ENCODE results near the gene L3MBTL4. TPM values are rescaled to one million over a fixed set of nuclear protein-coding genes. Genes with fewer than 3 reads are reported as not detected.

L3MBTL4 gene
- total RNA-seq, 1 donor: 8.1 TPM

DNA sequence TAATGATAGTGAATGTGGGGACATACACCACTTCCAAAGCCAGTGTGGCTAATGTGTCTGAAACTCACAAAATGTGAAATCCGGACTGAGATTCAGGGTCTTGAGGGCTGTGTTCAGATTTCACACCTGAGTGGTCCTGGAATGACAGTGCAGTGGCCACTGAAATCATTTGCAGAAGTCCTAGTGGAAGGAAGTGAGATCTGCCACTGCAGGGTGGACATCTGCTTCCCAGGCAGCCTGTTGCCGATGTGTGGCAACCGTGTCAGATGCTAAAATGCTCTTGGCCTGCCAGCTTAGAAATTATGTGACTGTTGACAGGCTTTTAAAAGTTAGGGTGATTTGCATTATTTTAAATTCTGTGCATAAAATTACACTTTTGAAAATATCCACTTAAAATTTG, 441.6 kb downstream of the L3MBTL4 start:
- no peak for DNase-seq (ENCODE audit: low read depth in 2 of 3, low spot score in 2 of 3)

DNA sequence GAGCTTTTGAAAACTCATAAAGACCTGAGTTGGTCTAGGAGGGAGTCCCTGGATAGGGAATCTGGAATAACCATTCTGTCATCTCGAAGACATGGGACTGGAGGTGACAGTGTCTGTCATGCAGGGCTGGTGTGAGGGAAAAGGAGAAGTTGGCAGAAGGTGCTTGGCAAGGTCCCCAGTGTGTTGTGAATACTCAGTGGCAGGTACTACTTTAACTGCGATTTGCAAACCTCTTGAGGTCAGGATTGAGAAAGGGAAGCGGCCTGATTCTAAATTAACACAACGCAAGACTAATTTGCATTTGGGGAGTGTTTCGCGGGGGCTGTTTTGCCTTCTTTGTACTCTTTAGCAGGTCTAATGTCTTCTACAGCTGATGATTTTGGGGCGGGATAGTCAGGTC, 442.4 kb downstream of the L3MBTL4 start:
- DNase-seq (ENCODE audit: low read depth in 2 of 3, low spot score in 2 of 3): no peak

DNA sequence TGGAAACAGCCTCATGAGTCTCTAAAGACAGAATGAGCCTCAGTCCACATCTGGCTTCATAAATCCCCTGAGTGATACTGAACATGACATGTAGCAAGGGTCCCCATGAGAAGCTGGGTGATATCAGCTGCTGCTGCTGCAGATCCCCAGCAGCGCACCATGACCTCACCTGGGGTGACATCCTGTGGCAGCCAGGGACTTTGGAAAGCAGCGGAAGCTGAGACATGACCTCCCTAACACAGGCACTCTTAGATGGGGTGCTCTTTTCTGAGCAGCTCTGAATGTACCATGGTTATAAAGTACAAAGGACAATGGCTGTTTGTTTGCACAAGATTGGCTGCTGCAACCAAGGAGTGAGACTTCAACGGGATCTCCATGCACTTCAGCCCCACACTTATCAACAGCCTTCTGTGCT, 444.7 kb downstream of the L3MBTL4 start:
- DNase-seq (ENCODE audit: low read depth in 2 of 3, low spot score in 2 of 3): no peak

DNA sequence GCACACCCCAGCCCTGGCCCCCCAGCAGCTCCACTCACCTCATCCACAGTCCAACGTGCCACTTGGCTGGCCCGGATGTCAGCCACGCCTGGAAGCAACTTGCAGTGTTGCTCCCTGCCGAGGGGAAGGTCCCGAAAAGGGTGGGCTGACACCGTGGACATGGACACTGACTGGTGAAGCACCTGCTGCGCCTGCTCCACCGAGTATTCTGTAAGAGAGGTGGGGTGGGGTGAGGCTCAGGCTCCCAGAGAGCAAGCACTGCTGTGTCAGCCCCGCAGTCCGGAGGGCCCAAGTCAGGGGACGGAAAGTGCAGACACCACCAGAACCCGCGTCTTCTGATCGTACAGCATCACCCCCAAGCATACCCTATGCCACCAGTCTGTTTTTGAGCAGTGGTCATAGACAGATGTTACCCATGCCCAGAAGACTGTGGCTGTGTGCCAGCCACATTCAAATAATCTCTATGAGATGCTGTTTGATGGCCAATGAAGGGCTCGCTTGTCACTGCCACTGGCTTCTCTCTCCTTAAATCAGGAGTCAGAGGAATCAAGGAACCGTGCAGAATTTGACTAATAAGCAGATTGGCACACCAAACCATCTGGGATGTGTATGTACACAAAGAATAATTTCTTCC, 445.2 kb downstream of the L3MBTL4 start:
- DNase-seq (ENCODE audit: low read depth in 2 of 3, low spot score in 2 of 3): no peak

DNA sequence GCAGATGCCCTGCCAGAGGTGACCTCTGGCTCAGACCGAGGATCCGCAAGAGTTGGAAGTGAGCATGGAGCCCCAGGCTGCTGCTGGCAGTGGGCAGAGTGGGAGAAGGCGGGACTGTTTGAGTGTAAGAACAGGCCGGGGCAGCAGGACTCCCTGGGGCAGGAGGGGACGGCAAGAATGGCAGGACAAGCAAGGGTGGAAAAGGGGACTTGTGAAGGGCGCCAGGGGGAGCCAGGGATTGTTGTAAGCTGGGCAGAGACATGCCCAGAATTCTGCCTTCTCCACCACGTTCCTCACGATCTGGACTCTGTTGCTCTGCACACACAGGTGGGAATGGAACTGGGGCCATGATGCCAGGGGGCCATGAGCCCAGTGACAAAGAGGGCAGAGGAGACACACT, 447.0 kb downstream of the L3MBTL4 start:
- DNase-seq (ENCODE audit: low read depth in 2 of 3, low spot score in 2 of 3): no peak

DNA sequence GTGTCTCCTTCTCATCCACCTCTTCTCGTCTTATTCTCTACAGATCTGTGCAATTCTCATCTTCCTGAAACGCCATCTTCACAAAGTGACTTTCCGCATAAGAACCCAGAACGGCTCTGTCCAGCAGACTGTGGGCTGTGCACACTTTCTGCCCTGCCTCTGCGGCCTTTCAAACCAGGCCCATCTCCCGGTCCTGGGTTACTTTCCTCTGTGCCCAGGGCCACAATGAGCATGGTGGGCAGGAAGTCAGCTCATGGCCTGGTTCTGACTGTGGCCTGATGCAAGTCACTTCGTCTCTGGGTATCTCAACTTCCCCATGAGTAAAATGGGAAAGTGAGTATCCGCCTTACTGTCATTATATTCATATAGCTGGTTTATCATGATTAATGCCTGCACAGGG, 447.7 kb downstream of the L3MBTL4 start:
- DNase-seq (ENCODE audit: low read depth in 2 of 3, low spot score in 2 of 3): no peak

DNA sequence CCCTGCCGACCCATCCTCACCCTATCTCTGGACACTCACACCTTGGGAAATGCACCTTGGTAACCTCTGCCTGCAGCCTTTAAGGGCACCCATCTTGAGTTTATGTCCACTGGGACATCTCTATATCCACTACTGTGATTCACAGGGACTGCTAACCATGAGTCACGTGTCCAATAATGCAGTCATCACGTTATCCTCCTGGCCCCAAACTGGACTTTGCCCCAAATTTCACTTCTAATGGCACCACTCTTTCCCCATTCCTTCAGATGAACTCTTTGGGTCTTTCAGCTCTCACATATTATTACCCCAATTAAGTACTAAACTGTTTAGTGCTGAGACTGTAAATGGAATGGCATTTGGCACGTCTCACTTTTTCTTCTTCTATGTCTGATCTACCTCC, 448.2 kb downstream of the L3MBTL4 start:
- no peak for DNase-seq (ENCODE audit: low read depth in 2 of 3, low spot score in 2 of 3)

DNA sequence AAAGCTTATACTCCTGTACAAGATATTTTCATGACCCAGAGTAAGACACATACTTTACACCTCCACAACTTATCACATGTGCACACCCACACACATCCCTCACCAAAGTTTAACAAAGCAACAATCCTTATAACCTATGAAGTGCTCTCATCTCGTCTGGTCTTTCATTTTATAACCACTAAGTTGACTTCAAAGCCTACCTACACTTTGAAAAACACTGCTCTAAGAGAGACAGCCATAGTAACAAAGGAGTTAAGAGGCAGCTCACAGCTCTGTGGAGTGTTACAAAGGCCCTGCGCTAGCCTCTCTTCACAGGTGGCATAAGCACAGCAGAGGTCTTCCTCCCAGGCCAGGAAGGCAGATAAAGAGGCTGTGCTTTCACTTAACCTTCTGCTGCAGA, 449.7 kb downstream of the L3MBTL4 start:
- no peak for DNase-seq (ENCODE audit: low read depth in 2 of 3, low spot score in 2 of 3)

DNA sequence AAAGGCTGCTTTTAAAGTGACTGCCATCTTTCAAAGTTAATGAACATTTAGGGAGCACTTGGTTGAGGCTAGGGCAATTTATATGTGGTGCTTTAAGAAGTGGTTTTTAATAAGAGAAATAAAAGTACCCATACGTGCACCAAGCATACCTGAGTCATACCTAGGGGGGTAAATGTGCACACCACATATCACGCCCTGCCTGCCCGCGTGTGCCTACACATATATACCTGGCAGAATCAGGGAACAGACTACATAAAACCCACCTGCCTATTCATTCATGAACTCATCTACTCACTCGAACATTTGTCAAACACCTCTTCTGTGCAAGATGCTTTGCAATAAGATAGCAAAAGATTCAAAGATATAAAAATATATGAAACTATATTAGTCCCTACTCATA, 450.1 kb downstream of the L3MBTL4 start:
- no peak for DNase-seq (ENCODE audit: low read depth in 2 of 3, low spot score in 2 of 3)

DNA sequence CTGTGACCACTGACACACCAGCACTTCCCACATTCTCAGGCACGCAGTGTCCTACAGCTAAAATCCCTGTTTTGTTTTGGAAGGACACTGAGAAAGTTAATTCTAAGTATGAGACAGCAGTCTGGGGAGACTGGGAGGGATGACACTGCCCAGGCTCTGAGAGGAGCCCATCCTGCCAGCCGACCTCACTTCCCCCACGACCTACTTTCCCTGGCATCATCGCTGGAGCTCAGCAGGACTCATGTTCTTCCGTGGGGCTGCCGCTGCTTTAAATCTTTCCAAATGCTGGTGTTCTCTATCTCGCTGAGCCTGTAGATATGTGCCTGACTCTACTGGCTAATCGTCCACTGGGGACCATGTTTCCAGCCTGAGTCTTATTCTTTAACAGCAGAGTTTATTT, 450.6 kb downstream of the L3MBTL4 start:
- DNase-seq (ENCODE audit: low read depth in 2 of 3, low spot score in 2 of 3): no peak

DNA sequence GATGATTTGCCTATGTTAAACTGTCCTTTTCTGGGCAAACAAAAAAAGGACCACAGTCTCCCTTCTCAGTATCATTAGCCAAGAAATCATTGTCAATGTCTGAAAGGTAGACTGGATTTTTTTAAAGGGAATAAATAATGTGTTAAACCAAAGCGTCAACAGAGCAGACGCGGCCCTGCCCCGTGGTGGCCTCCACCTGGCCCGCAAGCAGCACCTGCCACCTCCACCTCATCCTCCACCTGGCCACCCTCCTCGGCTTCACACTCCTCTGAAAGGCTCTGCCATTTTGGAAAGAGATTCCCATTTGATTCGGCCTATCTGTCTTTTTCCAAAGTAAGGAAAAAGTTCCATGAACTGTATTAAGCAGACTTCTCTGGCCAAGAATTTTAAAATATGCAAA, 451.4 kb downstream of the L3MBTL4 start:
- DNase-seq (ENCODE audit: low read depth in 2 of 3, low spot score in 2 of 3): no peak

DNA sequence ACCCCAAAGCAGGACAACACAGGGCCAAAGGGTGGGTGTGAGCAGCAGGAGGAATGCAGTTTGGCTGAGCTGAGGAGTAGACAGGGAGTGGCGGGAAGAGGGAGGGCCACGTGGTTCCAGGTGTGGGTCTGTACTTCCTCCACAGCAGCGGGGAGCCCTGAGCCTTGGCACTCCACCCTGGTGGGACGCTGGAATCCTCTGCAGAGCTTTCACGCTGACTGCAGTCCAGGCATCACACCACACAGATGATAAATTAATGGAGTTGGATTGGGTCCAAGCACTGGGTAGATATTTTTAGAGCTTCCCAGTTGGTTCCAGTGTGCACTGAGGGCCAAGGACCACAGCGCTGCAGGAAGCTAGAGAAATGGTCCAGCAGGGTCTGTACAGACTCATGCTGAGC, 452.3 kb downstream of the L3MBTL4 start:
- DNase-seq (ENCODE audit: low read depth in 2 of 3, low spot score in 2 of 3): no peak

DNA sequence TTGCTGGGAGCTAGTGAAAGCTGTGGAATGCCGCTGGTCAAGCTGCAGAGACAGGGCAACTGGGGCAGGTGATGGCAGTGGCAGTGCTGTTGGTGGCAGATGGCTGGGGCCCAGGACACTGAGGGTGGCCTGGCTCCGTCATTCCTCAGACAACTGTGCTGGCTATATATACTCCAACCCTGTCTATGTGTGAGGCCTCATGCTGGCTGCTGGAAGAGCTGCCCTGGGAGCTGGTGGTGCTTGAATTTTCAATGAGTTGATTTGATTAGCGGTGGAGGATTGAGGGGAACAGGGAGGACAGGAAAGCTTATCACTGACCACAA, 452.9 kb downstream of the L3MBTL4 start:
- no peak for DNase-seq (ENCODE audit: low read depth in 2 of 3, low spot score in 2 of 3)

DNA sequence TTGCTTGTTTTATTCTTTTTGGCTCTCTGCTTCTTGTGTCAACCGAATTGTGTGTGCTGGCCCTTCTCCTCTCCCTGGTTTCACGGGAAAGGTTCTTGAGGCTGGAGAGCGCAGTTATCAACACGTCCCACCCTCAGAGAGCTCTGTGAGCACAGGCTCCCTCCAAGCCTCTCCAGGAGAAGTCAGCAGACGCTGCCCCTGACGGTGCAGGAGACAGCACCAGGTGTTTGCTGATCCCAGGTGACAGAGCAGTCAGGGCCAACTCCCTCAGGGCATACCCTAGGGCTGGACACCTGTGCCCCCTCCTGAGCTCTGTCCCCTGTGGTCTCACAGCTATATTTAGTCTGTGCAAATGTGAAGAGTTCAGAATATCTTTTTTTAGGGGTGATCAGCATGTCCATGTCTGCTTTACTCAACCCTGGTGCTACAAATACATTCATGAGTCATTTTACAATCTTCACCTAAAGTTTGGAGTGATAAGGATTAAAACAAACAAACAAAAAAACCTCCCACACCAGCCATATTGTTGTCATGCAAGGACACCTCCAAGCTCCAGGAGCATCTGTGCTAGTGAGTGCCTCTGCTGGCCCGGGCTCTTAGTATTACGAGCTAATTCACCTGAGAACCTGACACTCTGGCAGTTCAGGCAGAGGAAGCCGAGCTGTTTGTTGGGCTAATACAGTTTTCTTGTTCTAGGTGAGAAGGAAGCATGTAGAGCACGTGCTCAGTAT, 453.4 kb downstream of the L3MBTL4 start:
- no peak for DNase-seq (ENCODE audit: low read depth in 2 of 3, low spot score in 2 of 3)

DNA sequence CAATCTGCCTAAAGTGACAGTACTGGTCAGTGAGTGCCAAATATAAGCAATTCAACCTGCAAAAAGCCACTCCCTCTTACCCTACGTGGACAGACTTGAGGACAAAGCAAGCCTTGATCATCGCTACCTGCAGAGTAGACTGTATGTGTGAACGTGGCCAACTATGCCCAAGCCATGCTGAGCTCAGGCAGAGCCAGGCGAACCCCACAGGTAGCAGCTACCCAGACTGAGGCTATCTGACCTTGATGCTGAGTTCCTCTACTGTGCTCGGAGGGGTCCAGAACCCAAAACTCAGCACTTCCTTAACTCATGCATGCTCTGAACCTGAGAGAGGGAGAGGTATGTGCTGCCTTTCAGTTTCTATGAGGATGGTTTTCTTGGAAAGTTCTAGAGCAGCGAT, 455.9 kb downstream of the L3MBTL4 start:
- no peak for DNase-seq (ENCODE audit: low read depth in 2 of 3, low spot score in 2 of 3)

DNA sequence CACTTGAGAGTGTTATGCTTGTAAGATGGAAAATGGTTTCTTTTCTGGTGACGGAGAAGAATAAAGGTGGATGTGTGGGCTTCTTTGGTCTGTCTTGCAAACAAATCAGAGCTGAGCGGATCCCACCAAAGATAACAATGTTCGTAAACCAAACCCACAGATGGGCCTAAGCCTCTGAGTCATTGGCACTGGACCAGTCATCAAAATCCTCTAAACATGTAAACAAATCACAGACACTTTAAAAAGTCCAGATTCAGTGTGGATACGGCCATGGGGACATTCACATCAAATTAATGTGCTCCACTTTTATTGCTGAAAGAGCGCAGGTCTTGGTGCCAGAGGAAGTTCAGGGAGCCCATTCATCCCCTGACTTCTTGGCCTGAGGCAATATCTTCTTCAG, 458.9 kb downstream of the L3MBTL4 start:
- no peak for DNase-seq (ENCODE audit: low read depth in 2 of 3, low spot score in 2 of 3)

DNA sequence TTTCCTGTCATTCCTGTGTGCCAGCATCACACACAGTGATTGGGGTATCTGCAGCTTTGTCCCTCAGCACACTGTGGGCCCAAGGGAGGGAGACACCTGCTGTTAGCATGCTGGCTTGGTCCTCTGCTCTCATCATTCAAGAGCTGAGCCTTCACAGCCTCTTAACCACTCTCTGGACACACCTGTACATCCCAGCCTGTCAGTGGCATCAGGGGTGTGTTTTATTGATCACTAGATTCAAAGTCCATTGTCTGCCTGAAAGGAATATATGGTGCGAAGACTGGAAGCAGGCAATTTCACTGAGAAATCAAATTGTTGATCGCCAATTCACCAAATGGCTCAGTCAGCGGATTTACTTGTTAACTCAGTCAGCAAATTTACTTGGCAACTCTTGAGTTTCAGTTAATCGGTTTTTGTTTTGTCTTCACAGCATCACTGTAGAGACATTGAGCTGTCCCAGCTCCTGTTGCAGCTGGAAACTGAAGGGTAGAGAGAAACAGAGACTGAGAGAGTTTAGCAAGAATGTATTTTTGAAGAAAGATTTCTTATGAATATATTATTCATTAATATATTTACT, 463.1 kb downstream of the L3MBTL4 start:
- no peak for DNase-seq (ENCODE audit: low read depth in 2 of 3, low spot score in 2 of 3)

DNA sequence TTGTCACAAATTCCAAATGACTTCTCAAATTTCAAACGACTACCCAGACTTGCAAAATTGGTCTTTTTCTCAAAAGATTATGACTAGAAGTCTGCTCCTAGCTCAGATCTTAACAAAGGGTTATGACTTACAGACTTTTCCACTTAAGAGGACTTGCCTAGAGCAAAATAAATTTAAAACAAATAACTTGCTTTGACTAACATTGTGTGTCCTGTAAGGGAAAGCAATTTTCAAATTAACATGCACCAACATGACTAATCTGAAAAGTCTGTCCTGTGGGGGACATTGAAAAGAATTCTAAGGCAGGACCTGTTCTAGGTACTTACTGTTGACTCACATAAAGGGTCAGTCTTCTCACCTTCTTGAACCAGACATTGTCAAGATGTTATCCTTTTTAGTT, 465.9 kb downstream of the L3MBTL4 start:
- no peak for DNase-seq (ENCODE audit: low read depth in 2 of 3, low spot score in 2 of 3)

DNA sequence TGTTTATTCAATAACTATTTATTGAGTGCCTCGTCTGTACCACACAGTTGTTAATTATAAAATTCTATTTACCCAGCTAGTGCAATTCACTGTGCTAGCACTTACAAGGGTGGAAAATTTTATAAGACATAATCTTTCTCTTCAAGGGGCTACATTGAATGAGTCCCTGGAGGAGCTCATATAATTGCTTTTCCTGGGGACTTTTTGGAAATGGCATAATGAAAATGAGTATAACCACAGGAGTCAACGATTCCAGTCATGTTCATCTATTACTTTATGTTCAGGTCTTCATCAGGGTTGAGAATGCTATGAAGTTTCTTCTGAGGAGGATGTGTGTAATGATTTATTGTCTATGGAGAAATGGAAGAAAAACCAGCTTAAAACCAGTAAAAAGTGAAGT, 466.5 kb downstream of the L3MBTL4 start:
- no peak for DNase-seq (ENCODE audit: low read depth in 2 of 3, low spot score in 2 of 3)

DNA sequence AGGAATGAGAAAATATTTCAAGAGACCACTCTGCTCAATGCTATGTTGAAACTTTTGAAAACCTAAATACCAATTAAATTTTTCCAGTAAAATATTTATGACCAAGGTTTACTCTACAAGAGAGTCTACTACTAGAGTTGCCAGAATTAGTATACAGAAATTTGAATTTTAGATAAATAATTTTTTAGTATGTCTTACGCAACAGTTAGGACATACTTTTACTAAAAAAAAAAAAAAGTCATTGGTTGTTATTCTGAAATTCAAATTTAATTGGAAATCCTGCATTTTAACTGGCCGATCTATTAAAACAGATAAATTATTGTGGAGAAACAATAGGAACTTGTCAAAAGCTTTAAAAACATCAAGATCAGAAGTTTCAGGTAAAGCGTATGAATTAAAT, 470.3 kb downstream of the L3MBTL4 start:
- no peak for DNase-seq (ENCODE audit: low read depth in 2 of 3, low spot score in 2 of 3)

DNA sequence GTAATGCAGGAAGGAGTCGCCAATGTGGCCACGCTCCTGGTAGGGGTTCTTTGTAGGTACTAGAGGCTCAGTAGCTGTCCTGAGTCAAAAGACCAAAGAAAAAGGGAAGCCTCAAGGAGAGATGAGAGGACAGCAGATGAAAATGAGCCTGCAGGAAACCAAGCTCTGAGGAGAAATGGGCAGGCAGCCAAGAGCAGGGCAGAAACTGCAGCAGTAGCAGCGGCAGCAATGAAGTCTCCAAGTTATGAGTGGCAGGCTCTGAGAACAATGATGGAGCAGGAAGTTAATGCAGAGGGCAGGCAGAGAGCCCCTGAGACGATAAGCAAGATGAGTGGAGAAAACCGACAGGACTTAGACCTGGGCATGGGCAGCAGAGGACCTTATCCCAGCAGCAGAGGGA, 471.2 kb downstream of the L3MBTL4 start:
- DNase-seq (ENCODE audit: low read depth in 2 of 3, low spot score in 2 of 3): peak in 2 of 3 donors; percentile 2 to 15

DNA sequence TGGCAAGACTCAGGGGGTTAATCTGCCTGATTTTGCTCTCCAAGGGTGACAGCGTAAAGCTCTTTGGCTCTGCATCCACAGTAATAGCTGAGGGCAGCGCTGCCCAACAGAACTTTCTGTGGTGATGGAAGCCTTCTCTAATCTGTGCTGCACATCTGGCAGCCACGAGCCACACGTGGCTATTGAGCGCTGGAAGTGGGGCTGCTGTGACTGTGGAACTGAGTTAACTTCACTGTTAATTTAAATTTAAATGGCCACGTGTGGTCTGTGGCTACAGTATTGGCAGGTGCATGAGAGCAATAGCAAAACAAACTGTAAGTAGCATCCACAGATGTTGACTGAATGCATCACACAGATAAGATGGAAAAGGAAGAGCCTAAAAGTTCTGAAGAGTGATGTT, 472.1 kb downstream of the L3MBTL4 start:
- DNase-seq (ENCODE audit: low read depth in 2 of 3, low spot score in 2 of 3): peak in 2 of 3 donors; percentile 2 to 55

DNA sequence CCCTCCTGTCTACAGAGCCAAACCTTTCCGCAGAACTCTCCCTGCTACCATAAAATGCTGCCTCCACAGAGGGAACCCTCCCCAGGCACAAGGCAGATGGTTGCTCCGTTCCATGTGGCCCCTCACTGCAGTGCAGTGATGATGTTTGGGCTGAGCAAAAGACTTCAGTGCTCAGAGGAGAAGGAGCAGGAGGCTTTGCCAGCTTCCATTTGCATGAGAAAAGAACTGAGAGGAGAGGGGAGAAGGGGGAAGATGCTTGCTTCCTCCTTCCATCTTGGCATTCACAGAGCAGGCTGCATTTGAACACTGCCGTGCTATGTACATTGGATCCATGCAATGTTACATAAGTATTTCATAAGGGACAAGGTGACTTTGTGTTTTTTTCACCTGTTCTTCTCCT, 472.8 kb downstream of the L3MBTL4 start:
- DNase-seq (ENCODE audit: low read depth in 2 of 3, low spot score in 2 of 3): no peak

All from hematopoietic multipotent progenitor cell (in vitro differentiated cells).